HepG2 (cell line): ENCODE measurements around the gene DIP2C. TPM values are rescaled to one million over a fixed set of nuclear protein-coding genes. Genes with fewer than 3 reads are reported as not detected.
"Not testable (repeated sequence)": the region's sequence is repeated elsewhere in the genome, so short reads cannot be mapped to it uniquely, and the experiment has no call there.

Source experiments
- ATAC-seq: fragments of 200-7000 bp; cut with Tn5 transposase; 3 replicates; pipeline ENCODE4 v1.9.1; 2020; ENCODE audit warnings: mild to moderate bottlenecking, moderate library complexity
- BruUV-seq: library from RNA; stranded (reverse); fragments of 400-500 nt; replicated peaks from 2 replicates; lab custom pipeline; 2021; lab: Mats Ljungman, UMichigan
- CTCF ChIA-PET: fragments of 300-600 bp; formaldehyde crosslinking; extraction: SDS; loops from one replicate; lab custom pipeline; 2021; ENCODE audit warnings: low total read pairs, inconsistent platforms, low intra/inter-chr PET ratio; lab: Yijun Ruan, JAX
- POLR2A ChIA-PET: fragments of 350-600 bp; sonication (Branson Sonifier 250); formaldehyde crosslinking; loops from one replicate; lab custom pipeline; 2020; ENCODE audit warnings: antibody characterized with exemption, inconsistent platforms; lab: Yijun Ruan, JAX
- DNase-seq: peaks from one replicate; pipeline ENCODE4 v3.0.0-alpha.2; 2015; ENCODE audit warnings: low spot score
- FAIRE-seq: peaks from 3 replicates; lab custom pipeline; 2011; peaks lifted over from hg19 to GRCh38; lab: Jason Lieb, UNC
- H2AFZ ChIP-seq: one replicate; pipeline ENCODE4 v1.6.1; 2011; ENCODE audit warnings: low read length, inconsistent platforms
- H3K27ac ChIP-seq: fragments of 300-600 bp; 3 replicates; pipeline ENCODE4 v1.8.0; 2011; ENCODE audit warnings: mixed run types, mild to moderate bottlenecking, mixed read lengths, low read length, inconsistent platforms; ENCODE audit not compliant: insufficient read depth; ENCODE audit errors: extremely low read length
- H3K27me3 ChIP-seq, 2 experiments: fragments of 200-600 bp in 1 of 2; 2 replicates in 1 of 2; 3 replicates in 1 of 2; pipeline versions ENCODE4 v1.6.0 to v1.8.0; 2011; ENCODE audit warnings: low read length in 2 of 2, mild to moderate bottlenecking in 2 of 2, moderate library complexity in 2 of 2, inconsistent platforms in 1 of 2; ENCODE audit not compliant: insufficient read depth in 2 of 2, control insufficient read depth in 1 of 2
- H3K36me3 ChIP-seq, 2 experiments: fragments of 200-600 bp in 1 of 2; replicated peaks in 1 of 2; 2 replicates in 1 of 2; 3 replicates in 1 of 2; pipeline versions ENCODE4 v1.5.1 to v1.8.0; 2011; ENCODE audit warnings: low read length in 2 of 2, inconsistent platforms in 1 of 2; ENCODE audit not compliant: insufficient read depth in 2 of 2, control insufficient read depth in 1 of 2
- H3K4me1 ChIP-seq: 2 replicates; pipeline ENCODE4 v1.5.1; 2012; ENCODE audit warnings: low read length, inconsistent platforms; ENCODE audit not compliant: insufficient read depth
- H3K4me2 ChIP-seq: 2 replicates; pipeline ENCODE4 v1.6.0; 2011; ENCODE audit warnings: low read depth, low read length, inconsistent platforms
- H3K4me3 ChIP-seq, 3 experiments: fragments of 200-600 bp in 1 of 3; sonication (generic), shearing (Covaris generic) in 1 of 3; replicated peaks in 1 of 3; 2 replicates each; pipeline ENCODE4 v1.5.1; 2011 to 2016; ENCODE audit warnings: low read length in 3 of 3, inconsistent platforms in 2 of 3, low read depth in 2 of 3, mild to moderate bottlenecking in 2 of 3, control low read depth in 1 of 3, mixed read lengths in 1 of 3; ENCODE audit not compliant: insufficient read depth in 1 of 3
- H3K79me2 ChIP-seq: one replicate; pipeline ENCODE4 v1.6.1; 2011; ENCODE audit warnings: low read length, inconsistent platforms; ENCODE audit not compliant: insufficient read depth
- H3K9ac ChIP-seq: 2 replicates; pipeline ENCODE4 v1.6.0; 2011; ENCODE audit warnings: mild to moderate bottlenecking, low read depth, low read length, inconsistent platforms; ENCODE audit not compliant: insufficient read depth
- H3K9me3 ChIP-seq: 2 replicates; pipeline ENCODE4 v1.5.1; 2012; ENCODE audit warnings: mild to moderate bottlenecking, low read length
- H4K20me1 ChIP-seq: 2 replicates; pipeline ENCODE4 v1.6.0; 2011; ENCODE audit warnings: inconsistent platforms, mild to moderate bottlenecking, low read length, moderate library complexity; ENCODE audit not compliant: insufficient read depth
- KDM4B ChIP-seq: sonication (generic); formaldehyde crosslinking; IDR thresholded peaks from 2 replicates; pipeline ENCODE4 v1.4.0; 2020; ENCODE audit warnings: missing genetic modification reagents
- KLF6 ChIP-seq: IDR thresholded peaks from 2 replicates; pipeline ENCODE4 v1.8.0; 2016; ENCODE audit warnings: missing biosample characterization, missing genetic modification reagents
- MATR3 ChIP-seq: sonication (generic); formaldehyde crosslinking; IDR thresholded peaks from 2 replicates; pipeline ENCODE4 v1.4.0; 2020; ENCODE audit warnings: missing genetic modification reagents
- PRDM15 ChIP-seq: sonication (generic); formaldehyde crosslinking; IDR thresholded peaks from 2 replicates; pipeline ENCODE4 v1.4.0; 2020; ENCODE audit warnings: missing genetic modification reagents
- STAT5B ChIP-seq: sonication (generic); formaldehyde crosslinking; IDR thresholded peaks from 2 replicates; pipeline ENCODE4 v1.4.0; 2020; ENCODE audit warnings: missing genetic modification reagents
- STAT6 ChIP-seq: sonication (generic); formaldehyde crosslinking; IDR thresholded peaks from 2 replicates; pipeline ENCODE4 v1.4.0; 2020; ENCODE audit warnings: missing genetic modification reagents, mild to moderate bottlenecking, borderline replicate concordance
- ZNF790 ChIP-seq: sonication (generic); formaldehyde crosslinking; IDR thresholded peaks from 2 replicates; pipeline ENCODE4 v1.8.0; 2022; ENCODE audit warnings: missing genetic modification reagents, mild to moderate bottlenecking, borderline replicate concordance
- WGBS: methylation state at CpG from one replicate; pipeline ENCODE4 v1.1.6; 2017; ENCODE audit warnings: low lambda C conversion rate; 5-methylcytosine and 5-hydroxymethylcytosine counted together
- in situ Hi-C: cut with HindIII; loops from 2 replicates; pipeline ENCODE4 v1.10.0; 2017; ENCODE audit warnings: low pct_unique_long_range_greater_than_20kb; ENCODE audit not compliant: extremely low pct_ligation_motif_present
- intact Hi-C: fragments of 100-400 bp; cut with micrococcal nuclease; formaldehyde crosslinking; loops from one replicate; pipeline ENCODE4 v1.10.0; 2022; ENCODE audit not compliant: unreplicated experiment
- polyA plus RNA-seq, 8 experiments: library from polyadenylated mRNA; depleted of rRNA in 3 of 8; stranded (reverse) in 7 of 8; unstranded in 1 of 8; fragments of >200 nt; fragmentation: Illumina TruSeq in 4 of 8; extraction: Trizol in 4 of 8; gene quantifications; 2 replicates each; pipeline versions ENCODE4 v1.2.1 to v1.2.3, GENCODE V29; 2011 to 2016; ENCODE audit warnings: low read depth in 4 of 8, missing spikeins in 1 of 8, mixed read lengths in 1 of 8; ENCODE audit not compliant: insufficient read depth in 1 of 8
- total RNA-seq, 5 experiments: library from RNA; depleted of rRNA; stranded (reverse); fragments of >200 nt; fragmentation: Illumina TruSeq; extraction: Trizol; gene quantifications; 2 replicates each; pipeline ENCODE4 v1.2.3, GENCODE V29; 2016; ENCODE audit warnings: low read depth in 1 of 5

DIP2C gene
- total and polyA plus RNA-seq, 2 of the 13 experiments (the other 11 are each of a cell fraction or from before 2014, with no cell fraction given), result 2.2 to 2.7 TPM

- H3K9me3 ChIP-seq, POLR2A ChIA-PET, H3K4me2 ChIP-seq, H3K27ac ChIP-seq, FAIRE-seq, BruUV-seq, H3K27me3 ChIP-seq, in situ Hi-C loops, DNase-seq, H4K20me1 ChIP-seq, H3K4me1 ChIP-seq, H3K9ac ChIP-seq, H3K79me2 ChIP-seq, H2AFZ ChIP-seq, H3K4me3 ChIP-seq, CTCF ChIA-PET, H3K36me3 ChIP-seq, ATAC-seq, intact Hi-C loops: not testable (repeated sequence)
- WGBS, result 87% methylated on average over 6 of the region's 6 CpGs
These were observed 240.1 kb downstream of the DIP2C start for GRCh38 chr10:449331-449730.

DNA sequence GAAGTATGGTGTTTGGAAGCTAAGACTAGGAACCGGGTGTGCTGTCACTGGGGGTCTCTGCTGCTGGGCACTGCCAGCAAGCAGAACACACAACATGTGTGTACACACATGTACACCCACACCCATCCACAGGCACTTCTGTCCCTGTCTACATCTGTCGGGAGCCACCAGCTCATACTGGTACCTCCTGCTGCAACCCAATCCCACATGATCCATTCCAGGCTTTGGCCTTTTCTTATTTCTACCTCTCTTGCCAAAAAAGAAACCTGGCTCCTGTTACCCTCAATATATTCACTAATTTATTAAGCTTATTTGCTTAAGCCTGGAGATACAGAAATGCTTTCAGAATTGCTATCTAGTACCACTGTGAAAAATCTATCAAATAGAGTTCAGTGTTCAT is 246.0 kb downstream of the DIP2C start:
- Histone ChIP-seq H3K4me3 (no peak overlapping the region), H2AFZ (no peak overlapping the region), H3K36me3 (0 out of 5 replicates have a peak, but pooled peaks cover 0 to 4% of the 10 kb centered on the region in 2 experiments), H4K20me1 (no peaks in the 10 kb centered on the region), H3K9me3 (no peaks in the 10 kb centered on the region), H3K4me2 (no peak overlapping the region), H3K27me3 (no peaks in the 10 kb centered on the region), H3K79me2 (no peaks in the 10 kb centered on the region), H3K9ac (no peak overlapping the region), H3K4me1 (no peaks in the 10 kb centered on the region), H3K27ac (no peak overlapping the region)
- ChIA-PET POLR2A (no interaction called here), CTCF (no interaction called here)
- no peak for TF ChIP-seq STAT5B
- no peak for TF ChIP-seq MATR3
- no peak for TF ChIP-seq ZNF790 (CRISPR knock-in tag)
- no peak for TF ChIP-seq KLF6 (CRISPR knock-in tag)
- no peak for TF ChIP-seq KDM4B (CRISPR knock-in tag)
- TF ChIP-seq STAT6 (CRISPR knock-in tag), result no peak
- peak; percentile 78 for TF ChIP-seq PRDM15 (CRISPR knock-in tag)
- ATAC-seq, result no peak
- DNase-seq, result no peak
- intact Hi-C loops, result no loop called here
- in situ Hi-C loops, result no loop called here
- 95% methylated on average over 2 of the region's 2 CpGs for WGBS
- FAIRE-seq, result no peak
- BruUV-seq, result no TSS peak
